Fibroblast of lung (primary cell): Measurements from ENCODE around the gene RCSD1. TPM values are rescaled to one million over a fixed set of nuclear protein-coding genes. Genes with fewer than 3 reads are reported as not detected.

Source experiments
- DNase-seq, 2 donors: peaks; one replicate each; pipeline versions ENCODE4 v3.0.0 to v3.0.0-alpha.2; 2010; ENCODE audit warnings: low read depth in 2 of 2
- H2AFZ ChIP-seq: 2 replicates; pipeline ENCODE4 v1.5.1; 2012; ENCODE audit warnings: low read length, control low read depth, inconsistent platforms
- H3K27ac ChIP-seq: 2 replicates; pipeline ENCODE4 v1.5.1; 2011; ENCODE audit warnings: low read length, control low read depth; ENCODE audit not compliant: insufficient read depth
- H3K27me3 ChIP-seq: 2 replicates; pipeline ENCODE4 v1.5.1; 2011; ENCODE audit warnings: mild to moderate bottlenecking, low read length; ENCODE audit not compliant: control insufficient read depth, insufficient read depth
- H3K36me3 ChIP-seq: 2 replicates; pipeline ENCODE4 v1.5.1; 2011; ENCODE audit warnings: low read length; ENCODE audit not compliant: control insufficient read depth, insufficient read depth
- H3K4me1 ChIP-seq: 2 replicates; pipeline ENCODE4 v1.5.1; 2011; ENCODE audit warnings: low read length; ENCODE audit not compliant: control insufficient read depth, insufficient read depth; ENCODE audit errors: extremely low read depth
- H3K4me2 ChIP-seq: 2 replicates; pipeline ENCODE4 v1.5.1; 2011; ENCODE audit warnings: low read length, control low read depth; ENCODE audit not compliant: insufficient read depth; ENCODE audit errors: extremely low read depth
- H3K4me3 ChIP-seq, 4 experiments: fragments of 200-600 bp in 1 of 4; sonication (generic) in 1 of 4; replicated peaks in 1 of 4; 2 replicates each; pipeline ENCODE4 v1.5.1; 2011 to 2016; ENCODE audit warnings: low read length in 4 of 4, low read depth in 3 of 4, mild to moderate bottlenecking in 3 of 4, control low read depth in 2 of 4, inconsistent platforms in 1 of 4, mixed read lengths in 1 of 4; ENCODE audit not compliant: insufficient read depth in 1 of 4; ENCODE audit errors: control extremely low read depth in 1 of 4
- H3K79me2 ChIP-seq: 2 replicates; pipeline ENCODE4 v1.5.1; 2012; ENCODE audit warnings: mild to moderate bottlenecking, low read length, inconsistent platforms; ENCODE audit not compliant: control insufficient read depth, insufficient read depth
- H3K9ac ChIP-seq: 2 replicates; pipeline ENCODE4 v1.5.1; 2011; ENCODE audit warnings: mild to moderate bottlenecking, low read length, control low read depth; ENCODE audit not compliant: insufficient read depth
- H3K9me3 ChIP-seq: 2 replicates; pipeline ENCODE4 v1.5.1; 2012; ENCODE audit warnings: low read depth, low read length; ENCODE audit not compliant: control insufficient read depth, insufficient read depth
- H4K20me1 ChIP-seq: 2 replicates; pipeline ENCODE4 v1.5.1; 2011; ENCODE audit warnings: low read length; ENCODE audit not compliant: control insufficient read depth, insufficient read depth; ENCODE audit errors: extremely low read depth
- EZH2 ChIP-seq: IDR thresholded peaks from 2 replicates; pipeline ENCODE4 v1.5.1; 2012; ENCODE audit warnings: low read length, control low read depth, mild to moderate bottlenecking; ENCODE audit errors: missing control alignments
- polyA plus RNA-seq, 2 donors: library from polyadenylated mRNA; depleted of rRNA in 1 of 2; stranded (reverse) in 1 of 2; unstranded in 1 of 2; fragments of >200 nt; gene quantifications; 2 replicates each; pipeline ENCODE4 v1.2.1, GENCODE V29; 2011 to 2012; ENCODE audit warnings: missing spikeins in 1 of 2
- total RNA-seq: library from RNA; depleted of rRNA; stranded (reverse); fragments of >200 nt; gene quantifications from 2 replicates; pipeline ENCODE4 v1.2.1, GENCODE V29; 2014
- TF ChIP-seq, protein P1 (sequence below), 2 donors: IDR thresholded peaks in 1 of 2; conservative IDR thresholded peaks in 1 of 2; 1 replicate in 1 of 2; 2 replicates in 1 of 2; pipeline ENCODE4 v1.5.1; 2011 to 2012; ENCODE audit warnings: low read length in 2 of 2, control low read depth in 1 of 2, inconsistent platforms in 1 of 2, low read depth in 1 of 2, mild to moderate bottlenecking in 1 of 2

The RCSD1 gene
- total and polyA plus RNA-seq, 2 donors (not counting 1 experiment from before 2014, with no cell fraction given) = under 0.01 to 4.1 TPM

DNA sequence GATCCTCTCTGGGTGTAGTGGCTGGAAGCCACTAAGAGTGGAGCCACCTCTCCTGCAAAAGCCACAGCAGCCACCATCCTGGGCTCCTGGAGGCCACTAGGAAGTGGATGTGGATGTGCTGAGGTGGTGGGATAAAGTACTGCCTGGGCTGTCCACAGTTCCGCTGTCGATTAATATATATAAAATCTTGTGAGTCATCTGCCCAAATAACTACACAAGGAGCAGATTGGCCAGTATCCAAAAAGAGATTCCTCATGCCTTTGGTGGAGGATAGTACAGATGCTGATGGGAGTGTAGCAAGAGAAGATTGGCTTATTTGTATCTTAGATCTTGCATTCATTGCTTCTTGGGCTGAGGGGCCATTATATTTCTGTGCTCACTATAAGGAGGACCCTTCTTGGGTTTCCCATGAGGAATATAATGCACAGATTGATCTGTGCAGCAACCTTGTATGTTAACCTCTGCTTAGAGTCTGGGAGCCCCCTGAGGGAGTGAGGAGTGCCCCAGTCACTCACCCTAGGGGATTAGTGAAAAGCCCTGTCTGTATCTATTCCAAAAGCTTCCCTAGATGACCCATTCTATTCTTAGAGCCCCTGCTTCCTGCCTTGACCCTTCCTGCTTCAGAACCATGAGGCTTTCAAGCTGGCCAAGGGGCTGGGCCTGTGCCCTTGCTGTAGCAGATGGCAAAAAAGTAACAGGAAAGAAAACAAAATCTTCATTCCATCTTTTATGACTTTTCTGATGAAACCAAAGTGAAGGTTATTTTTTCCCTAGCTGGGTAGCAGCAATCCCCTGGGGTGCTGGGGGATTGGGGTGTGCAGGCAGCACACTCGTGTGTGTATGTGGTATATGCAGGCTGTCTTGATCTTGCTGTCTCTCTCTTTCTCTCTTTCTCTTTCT is 31.7 kb downstream of the RCSD1 start:
- H2AFZ ChIP-seq = no peak overlapping the region
- no peaks in the 10 kb centered on the region for H3K36me3 ChIP-seq
- peak; percentile 83 to 88 for DNase-seq
- no peak overlapping the region for H3K9ac ChIP-seq
- no peak overlapping the region for H3K27ac ChIP-seq
- H4K20me1 ChIP-seq = no peaks in the 10 kb centered on the region
- no peaks in the 10 kb centered on the region for H3K79me2 ChIP-seq
- peaks cover 22% of the 10 kb centered on the region for H3K4me1 ChIP-seq
- no peak overlapping the region for H3K4me3 ChIP-seq
- no peaks in the 10 kb centered on the region for H3K27me3 ChIP-seq
- no peaks in the 10 kb centered on the region for H3K9me3 ChIP-seq
- TF ChIP-seq EZH2 = no peak
- TF ChIP-seq, protein P1, sequence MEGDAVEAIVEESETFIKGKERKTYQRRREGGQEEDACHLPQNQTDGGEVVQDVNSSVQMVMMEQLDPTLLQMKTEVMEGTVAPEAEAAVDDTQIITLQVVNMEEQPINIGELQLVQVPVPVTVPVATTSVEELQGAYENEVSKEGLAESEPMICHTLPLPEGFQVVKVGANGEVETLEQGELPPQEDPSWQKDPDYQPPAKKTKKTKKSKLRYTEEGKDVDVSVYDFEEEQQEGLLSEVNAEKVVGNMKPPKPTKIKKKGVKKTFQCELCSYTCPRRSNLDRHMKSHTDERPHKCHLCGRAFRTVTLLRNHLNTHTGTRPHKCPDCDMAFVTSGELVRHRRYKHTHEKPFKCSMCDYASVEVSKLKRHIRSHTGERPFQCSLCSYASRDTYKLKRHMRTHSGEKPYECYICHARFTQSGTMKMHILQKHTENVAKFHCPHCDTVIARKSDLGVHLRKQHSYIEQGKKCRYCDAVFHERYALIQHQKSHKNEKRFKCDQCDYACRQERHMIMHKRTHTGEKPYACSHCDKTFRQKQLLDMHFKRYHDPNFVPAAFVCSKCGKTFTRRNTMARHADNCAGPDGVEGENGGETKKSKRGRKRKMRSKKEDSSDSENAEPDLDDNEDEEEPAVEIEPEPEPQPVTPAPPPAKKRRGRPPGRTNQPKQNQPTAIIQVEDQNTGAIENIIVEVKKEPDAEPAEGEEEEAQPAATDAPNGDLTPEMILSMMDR (conservative IDR thresholded peaks at IDR 0.05 in 1 of 2, IDR thresholded peaks at IDR 0.05 in 1 of 2; ENCODE audit: low read depth in 1 of 2, low read length in 2 of 2) = no peak
- H3K4me2 ChIP-seq = no peak overlapping the region

DNA sequence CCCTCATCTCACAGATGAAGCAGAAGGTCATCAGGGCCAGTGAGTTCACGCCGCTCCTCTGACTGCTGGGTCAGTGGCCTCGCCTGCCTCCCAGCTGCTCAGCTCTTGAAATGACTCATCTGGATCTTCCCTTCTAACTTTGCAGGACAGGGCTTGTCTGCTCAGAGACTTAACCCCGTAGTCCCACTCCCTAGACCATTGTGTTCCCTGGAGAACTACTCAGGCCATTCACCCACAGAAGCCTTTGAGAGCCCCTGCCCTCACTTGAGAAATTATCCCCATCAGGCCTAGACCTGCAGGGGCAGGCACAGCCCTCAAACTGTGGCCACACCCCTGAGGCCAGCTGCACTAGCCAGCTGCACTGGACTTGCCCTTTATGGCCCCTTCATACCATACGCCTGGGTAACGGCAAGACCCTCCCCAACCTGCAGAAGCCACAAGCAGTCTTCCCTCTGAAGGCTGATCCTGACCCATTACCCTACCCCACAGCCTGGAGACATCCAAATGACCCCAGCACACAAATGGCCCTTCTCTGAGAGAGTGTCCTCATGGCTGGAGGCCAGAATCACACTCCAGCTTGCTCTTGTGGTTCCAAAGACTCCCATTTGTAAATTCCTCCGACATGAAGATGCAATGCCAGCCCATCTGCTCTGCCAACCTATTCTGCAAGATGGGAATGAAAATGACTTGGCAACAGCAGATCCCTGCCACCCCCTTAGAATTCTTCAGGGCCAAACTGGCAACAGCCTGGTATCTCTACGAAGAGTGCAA is 33.2 kb downstream of the RCSD1 start:
- no peak overlapping the region for H3K4me3 ChIP-seq
- H3K27ac ChIP-seq = peak overlapping the region; percentile 1
- no peak overlapping the region for H3K9ac ChIP-seq
- H2AFZ ChIP-seq = no peak overlapping the region
- peaks cover 22% of the 10 kb centered on the region for H3K4me1 ChIP-seq
- H3K36me3 ChIP-seq = no peaks in the 10 kb centered on the region
- H3K79me2 ChIP-seq = no peaks in the 10 kb centered on the region
- no peaks in the 10 kb centered on the region for H3K27me3 ChIP-seq
- DNase-seq = peak; percentile 32 to 62
- TF ChIP-seq, protein P1 (conservative IDR thresholded peaks at IDR 0.05 in 1 of 2, IDR thresholded peaks at IDR 0.05 in 1 of 2; ENCODE audit: low read depth in 1 of 2, low read length in 2 of 2) = no peak
- no peak for TF ChIP-seq EZH2
- H3K9me3 ChIP-seq = no peaks in the 10 kb centered on the region
- H4K20me1 ChIP-seq = no peaks in the 10 kb centered on the region
- peak overlapping the region; percentile 41 for H3K4me2 ChIP-seq

DNA sequence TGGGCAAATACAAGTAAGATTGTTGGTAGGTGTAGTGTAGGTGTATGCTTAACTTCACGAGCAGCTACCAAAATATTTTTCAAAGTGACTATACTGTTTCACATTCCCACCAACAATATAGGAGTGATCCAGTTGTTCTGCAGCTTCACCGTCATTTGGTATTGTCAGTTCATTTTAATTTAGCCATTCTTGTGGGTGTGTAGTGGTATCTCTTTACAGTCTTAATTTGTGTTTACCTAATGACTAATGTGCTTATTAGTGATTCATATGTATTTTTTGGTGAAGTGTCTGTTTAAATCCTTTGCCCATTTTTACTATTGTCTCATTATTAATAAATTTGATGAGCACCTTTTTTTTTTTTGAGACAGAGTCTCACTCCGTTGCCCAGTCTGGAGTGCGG is 35.4 kb downstream of the RCSD1 start:
- no peaks in the 10 kb centered on the region for H4K20me1 ChIP-seq
- H3K9ac ChIP-seq = no peak overlapping the region
- no peaks in the 10 kb centered on the region for H3K36me3 ChIP-seq
- peaks cover 22% of the 10 kb centered on the region for H3K4me1 ChIP-seq
- no peak for DNase-seq
- H3K4me2 ChIP-seq = no peak overlapping the region
- H3K27ac ChIP-seq = no peak overlapping the region
- no peak overlapping the region for H3K4me3 ChIP-seq
- TF ChIP-seq, protein P1 (conservative IDR thresholded peaks at IDR 0.05 in 1 of 2, IDR thresholded peaks at IDR 0.05 in 1 of 2; ENCODE audit: low read depth in 1 of 2, low read length in 2 of 2) = no peak
- TF ChIP-seq EZH2 = no peak
- H3K9me3 ChIP-seq = no peaks in the 10 kb centered on the region
- no peaks in the 10 kb centered on the region for H3K27me3 ChIP-seq
- H2AFZ ChIP-seq = no peak overlapping the region
- no peaks in the 10 kb centered on the region for H3K79me2 ChIP-seq
